ENCODE results near the gene PGAM5.

Gene PGAM5

DNA sequence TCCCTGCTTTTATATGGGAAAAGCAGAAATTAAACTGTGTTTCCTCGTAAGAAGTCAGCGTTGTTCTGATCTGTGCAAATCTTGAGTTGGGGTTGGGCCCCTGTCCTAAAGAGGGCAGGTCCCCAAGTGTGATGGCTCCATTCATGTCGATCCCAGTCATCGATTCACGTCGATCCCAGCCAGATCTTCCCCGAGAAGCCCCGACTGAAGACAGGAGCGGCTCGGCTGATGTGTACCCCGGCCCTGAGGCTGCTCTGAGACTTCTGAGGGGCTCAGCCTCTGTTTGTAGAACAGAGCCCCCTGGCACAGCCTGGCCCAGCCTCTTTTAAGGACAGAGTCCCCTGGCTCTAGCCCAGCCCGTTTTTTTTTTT is 9.3 kb downstream of the PGAM5 start:
- Histone ChIP-seq H3K4me1 (ENCODE audit: low read length) (no peaks in the 10 kb centered on the region), H4K20me1 (ENCODE audit: insufficient read depth, low read length) (no peaks in the 10 kb centered on the region), H3K9ac (ENCODE audit: low read length) (no peak overlapping the region), H3K9me2 (replicated peaks; ENCODE audit: insufficient read depth, low read length) (no peaks in the 10 kb centered on the region), H3K27ac (ENCODE audit: low read length) (no peak overlapping the region), H3K4me3 (ENCODE audit: low read length) (no peak overlapping the region), H3F3A (ENCODE audit: insufficient read depth, low read length) (no peaks in the 10 kb centered on the region), H3K27me3 (replicated peaks; ENCODE audit: insufficient read depth, low read length) (no peaks in the 10 kb centered on the region), H3K36me3 (replicated peaks; ENCODE audit: insufficient read depth, low read length) (no peaks in the 10 kb centered on the region; the same call in 1 of the 2 replicates), H3K9me3 (replicated peaks; ENCODE audit: insufficient read depth, low read length) (no peaks in the 10 kb centered on the region), H3K79me2 (ENCODE audit: low read length) (no peaks in the 10 kb centered on the region), H3K4me2 (ENCODE audit: low read depth, low read length) (no peak overlapping the region), H2AFZ (ENCODE audit: low read length) (no peak overlapping the region)
- no peak for DNase-seq
- TF ChIP-seq, protein P1, sequence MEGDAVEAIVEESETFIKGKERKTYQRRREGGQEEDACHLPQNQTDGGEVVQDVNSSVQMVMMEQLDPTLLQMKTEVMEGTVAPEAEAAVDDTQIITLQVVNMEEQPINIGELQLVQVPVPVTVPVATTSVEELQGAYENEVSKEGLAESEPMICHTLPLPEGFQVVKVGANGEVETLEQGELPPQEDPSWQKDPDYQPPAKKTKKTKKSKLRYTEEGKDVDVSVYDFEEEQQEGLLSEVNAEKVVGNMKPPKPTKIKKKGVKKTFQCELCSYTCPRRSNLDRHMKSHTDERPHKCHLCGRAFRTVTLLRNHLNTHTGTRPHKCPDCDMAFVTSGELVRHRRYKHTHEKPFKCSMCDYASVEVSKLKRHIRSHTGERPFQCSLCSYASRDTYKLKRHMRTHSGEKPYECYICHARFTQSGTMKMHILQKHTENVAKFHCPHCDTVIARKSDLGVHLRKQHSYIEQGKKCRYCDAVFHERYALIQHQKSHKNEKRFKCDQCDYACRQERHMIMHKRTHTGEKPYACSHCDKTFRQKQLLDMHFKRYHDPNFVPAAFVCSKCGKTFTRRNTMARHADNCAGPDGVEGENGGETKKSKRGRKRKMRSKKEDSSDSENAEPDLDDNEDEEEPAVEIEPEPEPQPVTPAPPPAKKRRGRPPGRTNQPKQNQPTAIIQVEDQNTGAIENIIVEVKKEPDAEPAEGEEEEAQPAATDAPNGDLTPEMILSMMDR (IDR thresholded peaks at IDR 0.05; ENCODE audit: low read length): no peak

DNA sequence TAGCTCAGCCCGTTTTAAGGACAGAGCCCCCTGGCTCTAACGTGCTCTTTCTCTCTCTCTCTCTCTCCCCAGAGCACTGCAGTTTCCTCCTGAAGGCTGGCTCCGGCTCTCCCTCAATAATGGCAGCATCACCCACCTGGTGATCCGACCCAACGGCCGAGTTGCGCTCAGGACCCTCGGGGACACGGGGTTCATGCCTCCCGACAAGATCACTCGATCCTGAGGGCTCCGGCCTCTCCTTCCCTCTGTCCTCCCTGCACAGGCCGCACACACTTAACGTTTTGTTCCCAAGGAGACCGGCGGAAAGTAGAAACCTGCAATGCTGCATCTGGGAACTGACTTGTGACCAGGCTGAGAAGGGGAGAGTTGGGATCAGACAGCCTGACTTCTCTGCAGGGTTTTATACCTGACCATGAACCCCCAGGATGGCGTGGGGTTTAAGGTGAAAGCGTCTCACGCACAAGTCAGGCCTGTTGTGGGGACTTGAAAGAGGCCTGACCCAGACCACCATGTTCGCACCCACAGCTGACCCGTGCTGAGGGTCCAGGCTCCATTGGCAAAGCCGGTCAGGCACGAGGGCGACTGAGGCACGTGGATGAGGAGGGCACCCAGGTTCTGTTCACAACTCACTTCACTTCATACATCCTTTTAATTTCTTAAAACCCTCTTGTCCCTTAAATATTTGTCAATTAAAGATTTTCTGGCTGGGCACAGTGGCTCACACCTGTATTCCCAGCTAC is 10.1 kb downstream of the PGAM5 start:
- H3K9me2 ChIP-seq (replicated peaks; ENCODE audit: insufficient read depth, low read length): no peaks in the 10 kb centered on the region
- H3K36me3 ChIP-seq (replicated peaks; ENCODE audit: insufficient read depth, low read length): no peaks in the 10 kb centered on the region; the same call in 1 of the 2 replicates
- no peaks in the 10 kb centered on the region for H3K4me1 ChIP-seq (ENCODE audit: low read length)
- TF ChIP-seq EZH2 (optimal IDR thresholded peaks at IDR 0.05; ENCODE audit: low read depth, low read length): no peak
- TF ChIP-seq EZH2phosphoT487 (IDR thresholded peaks at IDR 0.05; ENCODE audit: low read length): no peak
- TF ChIP-seq, protein P1 (IDR thresholded peaks at IDR 0.05; ENCODE audit: low read length): no peak
- no peak overlapping the region for H3K4me3 ChIP-seq (ENCODE audit: low read length)
- no peaks in the 10 kb centered on the region for H3K79me2 ChIP-seq (ENCODE audit: low read length)
- H3K27me3 ChIP-seq (replicated peaks; ENCODE audit: insufficient read depth, low read length): no peaks in the 10 kb centered on the region
- no peaks in the 10 kb centered on the region for H4K20me1 ChIP-seq (ENCODE audit: insufficient read depth, low read length)
- no peak overlapping the region for H3K27ac ChIP-seq (ENCODE audit: low read length)
- no peak overlapping the region for H2AFZ ChIP-seq (ENCODE audit: low read length)
- no peaks in the 10 kb centered on the region for H3K9me3 ChIP-seq (replicated peaks; ENCODE audit: insufficient read depth, low read length)
- H3K4me2 ChIP-seq (ENCODE audit: low read depth, low read length): no peak overlapping the region
- H3K9ac ChIP-seq (ENCODE audit: low read length): no peak overlapping the region
- DNase-seq: no peak
- H3F3A ChIP-seq (ENCODE audit: insufficient read depth, low read length): no peaks in the 10 kb centered on the region

DNA sequence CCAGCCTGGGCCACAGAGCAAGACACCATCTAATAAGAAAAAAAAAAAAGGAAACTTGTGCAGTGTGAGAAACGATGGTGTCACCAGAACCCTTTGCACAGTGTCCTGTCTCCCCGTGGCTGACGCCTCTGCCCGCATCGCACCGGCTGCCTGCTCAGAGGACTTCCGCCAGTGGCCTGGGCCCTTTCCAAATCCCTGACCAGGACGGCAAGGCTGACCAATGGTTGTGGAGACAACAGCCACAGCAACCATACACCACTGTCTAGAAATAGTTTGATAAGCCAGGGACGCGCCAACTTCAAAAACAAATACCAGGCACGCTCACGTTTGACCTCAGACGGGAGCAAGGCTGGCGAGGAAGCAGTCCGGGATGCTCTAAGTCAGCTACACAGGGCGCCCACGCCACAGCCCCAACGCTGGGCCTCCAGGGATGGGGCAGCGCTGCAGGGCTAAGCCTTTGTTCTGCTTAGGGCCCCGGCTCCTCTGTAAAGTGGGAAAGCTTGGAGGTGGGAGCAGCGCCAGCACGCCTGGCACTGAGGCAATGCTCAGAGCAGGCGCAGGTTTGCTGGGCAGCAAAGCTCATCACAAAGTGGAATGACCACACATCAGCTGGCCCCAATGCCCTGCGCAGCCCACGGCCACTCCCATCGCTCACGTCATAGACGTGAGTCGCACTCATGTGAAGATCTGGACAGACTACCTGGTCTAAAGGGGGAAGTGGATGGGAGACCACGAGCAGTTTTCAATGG is 12.5 kb downstream of the PGAM5 start:
- DNase-seq: no peak
- H3K27me3 ChIP-seq (replicated peaks; ENCODE audit: insufficient read depth, low read length): no peaks in the 10 kb centered on the region
- no peak overlapping the region for H3K9ac ChIP-seq (ENCODE audit: low read length)
- H4K20me1 ChIP-seq (ENCODE audit: insufficient read depth, low read length): no peaks in the 10 kb centered on the region
- no peaks in the 10 kb centered on the region for H3K4me1 ChIP-seq (ENCODE audit: low read length)
- H3K79me2 ChIP-seq (ENCODE audit: low read length): no peaks in the 10 kb centered on the region
- H3K36me3 ChIP-seq (replicated peaks; ENCODE audit: insufficient read depth, low read length): no peaks in the 10 kb centered on the region; the same call in none of the 2 replicates
- TF ChIP-seq, protein P1 (IDR thresholded peaks at IDR 0.05; ENCODE audit: low read length): no peak
- no peak for TF ChIP-seq EZH2phosphoT487 (IDR thresholded peaks at IDR 0.05; ENCODE audit: low read length)
- TF ChIP-seq EZH2 (optimal IDR thresholded peaks at IDR 0.05; ENCODE audit: low read depth, low read length): no peak
- no peaks in the 10 kb centered on the region for H3K9me3 ChIP-seq (replicated peaks; ENCODE audit: insufficient read depth, low read length)
- no peak overlapping the region for H3K4me2 ChIP-seq (ENCODE audit: low read depth, low read length)
- H2AFZ ChIP-seq (ENCODE audit: low read length): no peak overlapping the region
- no peaks in the 10 kb centered on the region for H3K9me2 ChIP-seq (replicated peaks; ENCODE audit: insufficient read depth, low read length)
- no peaks in the 10 kb centered on the region for H3F3A ChIP-seq (ENCODE audit: insufficient read depth, low read length)
- no peak overlapping the region for H3K27ac ChIP-seq (ENCODE audit: low read length)
- H3K4me3 ChIP-seq (ENCODE audit: low read length): no peak overlapping the region

Data from MM.1S (cell line).